CD14-positive monocyte (primary cell): Measurements from ENCODE around the gene RRBP1. TPM values are rescaled to one million over a fixed set of nuclear protein-coding genes. Genes with fewer than 3 reads are reported as not detected.

Experiments
- DNase-seq, 3 donors: peaks; one replicate each; pipeline ENCODE4 v3.0.0-alpha.2; 2011 to 2022
- H2AFZ ChIP-seq: 2 replicates; pipeline ENCODE4 v1.6.0; 2012; ENCODE audit warnings: mild to moderate bottlenecking, low read depth, low read length, inconsistent platforms; ENCODE audit not compliant: insufficient read depth, poor library complexity, severe bottlenecking
- H3K27ac ChIP-seq, 2 donors: 1 replicate in 1 of 2; 2 replicates in 1 of 2; pipeline ENCODE4 v1.5.1; 2012 to 2013; ENCODE audit warnings: low read length in 2 of 2, control low read depth in 1 of 2, inconsistent platforms in 1 of 2, low read depth in 1 of 2, mild to moderate bottlenecking in 1 of 2
- H3K27me3 ChIP-seq, 2 donors: one replicate each; pipeline versions ENCODE4 v1.6.0 to v1.6.1; 2011 to 2013; ENCODE audit warnings: low read length in 2 of 2; ENCODE audit not compliant: control insufficient read depth in 2 of 2, insufficient read depth in 2 of 2
- H3K36me3 ChIP-seq, 2 donors: replicated peaks in 1 of 2; 1 replicate in 1 of 2; 2 replicates in 1 of 2; pipeline versions ENCODE4 v1.5.1 to v1.6.1; 2012 to 2013; ENCODE audit warnings: low read length in 2 of 2, control low read depth in 1 of 2, inconsistent platforms in 1 of 2, mild to moderate bottlenecking in 1 of 2; ENCODE audit not compliant: insufficient read depth in 2 of 2, control insufficient read depth in 1 of 2
- H3K4me1 ChIP-seq, 2 donors: 1 replicate in 1 of 2; 2 replicates in 1 of 2; pipeline versions ENCODE4 v1.5.1 to v1.6.1; 2012 to 2013; ENCODE audit warnings: low read length in 2 of 2, control low read depth in 1 of 2, inconsistent platforms in 1 of 2, mild to moderate bottlenecking in 1 of 2, moderate library complexity in 1 of 2; ENCODE audit not compliant: insufficient read depth in 2 of 2, control insufficient read depth in 1 of 2
- H3K4me2 ChIP-seq: replicated peaks from 2 replicates; pipeline ENCODE3; 2012; ENCODE audit warnings: low read length, moderate library complexity, mild to moderate bottlenecking; ENCODE audit not compliant: poor library complexity, severe bottlenecking; ENCODE audit errors: extremely low read depth
- H3K4me3 ChIP-seq, 3 experiments: fragments of 200-600 bp in 1 of 3; sonication (generic) in 1 of 3; replicated peaks in 1 of 3; 1 replicate in 2 of 3; 2 replicates in 1 of 3; pipeline ENCODE4 v1.5.1; 2011 to 2013; ENCODE audit warnings: low read length in 3 of 3, mild to moderate bottlenecking in 3 of 3, control low read depth in 2 of 3, low read depth in 2 of 3, inconsistent platforms in 1 of 3, moderate library complexity in 1 of 3
- H3K79me2 ChIP-seq: 2 replicates; pipeline ENCODE4 v1.6.0; 2012; ENCODE audit warnings: mild to moderate bottlenecking, control low read depth, inconsistent platforms, low read length, moderate library complexity; ENCODE audit not compliant: insufficient read depth
- H3K9ac ChIP-seq: 2 replicates; pipeline ENCODE4 v1.6.0; 2017; ENCODE audit warnings: low read length, mild to moderate bottlenecking; ENCODE audit not compliant: insufficient read depth, poor library complexity, severe bottlenecking
- H3K9me3 ChIP-seq, 2 donors: replicated peaks in 1 of 2; 1 replicate in 1 of 2; 2 replicates in 1 of 2; pipeline versions ENCODE4 v1.5.1 to v1.6.1; 2012 to 2013; ENCODE audit warnings: low read length in 2 of 2, control low read depth in 1 of 2; ENCODE audit not compliant: control insufficient read depth in 1 of 2, insufficient read depth in 1 of 2
- H4K20me1 ChIP-seq: 2 replicates; pipeline ENCODE4 v1.6.0; 2012; ENCODE audit warnings: mild to moderate bottlenecking, low read length, control low read depth, moderate library complexity; ENCODE audit not compliant: insufficient read depth
- H3K27ac Mint-ChIP-seq, 7 donors: one replicate each; pipeline ENCODE4 v1.8.0; 2020; ENCODE audit warnings: mild to moderate bottlenecking in 7 of 7, mixed read lengths in 7 of 7, moderate library complexity in 6 of 7, inconsistent platforms in 2 of 7
- H3K27me3 Mint-ChIP-seq, 3 donors: one replicate each; pipeline ENCODE4 v1.8.0; 2021 to 2022; ENCODE audit warnings: low read depth in 3 of 3, mild to moderate bottlenecking in 3 of 3, mixed read lengths in 3 of 3, moderate library complexity in 3 of 3, inconsistent platforms in 1 of 3
- H3K36me3 Mint-ChIP-seq, 2 donors: one replicate each; pipeline ENCODE4 v1.8.0; 2020; ENCODE audit warnings: mixed read lengths in 2 of 2, inconsistent platforms in 1 of 2, mild to moderate bottlenecking in 1 of 2
- H3K4me1 Mint-ChIP-seq: one replicate; pipeline ENCODE4 v1.8.0; 2020; ENCODE audit warnings: mild to moderate bottlenecking, mixed read lengths
- H3K4me3 Mint-ChIP-seq, 2 donors: one replicate each; pipeline ENCODE4 v1.8.0; 2020; ENCODE audit warnings: mild to moderate bottlenecking in 2 of 2, mixed read lengths in 2 of 2, moderate library complexity in 1 of 2
- H3K9me3 Mint-ChIP-seq, 7 donors: one replicate each; pipeline ENCODE4 v1.8.0; 2020 to 2022; ENCODE audit warnings: mixed read lengths in 7 of 7, mild to moderate bottlenecking in 6 of 7, moderate library complexity in 6 of 7, inconsistent platforms in 2 of 7
- WGBS: methylation state at CpG from one replicate; pipeline ENCODE4 v1.1.5; 2013; ENCODE audit warnings: missing lambda C conversion rate; ENCODE audit not compliant: insufficient coverage; 5-methylcytosine and 5-hydroxymethylcytosine counted together
- intact Hi-C, 2 donors: fragments of 100-400 bp; cut with micrococcal nuclease; formaldehyde crosslinking; loops; one replicate each; pipeline versions ENCODE4 v1.15.0 to v1.15.1; 2023
- polyA plus RNA-seq, 3 donors: library from polyadenylated mRNA; depleted of rRNA in 1 of 3; unstranded in 2 of 3; stranded (reverse) in 1 of 3; fragments of 300-500 nt in 2 of 3; fragments of >200 nt in 1 of 3; fragmentation: Illumina TruSeq in 2 of 3; gene quantifications; 1 replicate in 2 of 3; 2 replicates in 1 of 3; pipeline ENCODE4 v1.2.3, GENCODE V29; 2012 to 2021
- TF ChIP-seq, protein P1 (sequence below): fragments of 200-600 bp; IDR thresholded peaks from one replicate; pipeline ENCODE4 v1.8.0; 2022; ENCODE audit warnings: antibody characterized with exemption, mild to moderate bottlenecking

Gene RRBP1
- polyA plus RNA-seq, 3 donors: 4.7 to 22.2 (median 7.5) TPM

DNA sequence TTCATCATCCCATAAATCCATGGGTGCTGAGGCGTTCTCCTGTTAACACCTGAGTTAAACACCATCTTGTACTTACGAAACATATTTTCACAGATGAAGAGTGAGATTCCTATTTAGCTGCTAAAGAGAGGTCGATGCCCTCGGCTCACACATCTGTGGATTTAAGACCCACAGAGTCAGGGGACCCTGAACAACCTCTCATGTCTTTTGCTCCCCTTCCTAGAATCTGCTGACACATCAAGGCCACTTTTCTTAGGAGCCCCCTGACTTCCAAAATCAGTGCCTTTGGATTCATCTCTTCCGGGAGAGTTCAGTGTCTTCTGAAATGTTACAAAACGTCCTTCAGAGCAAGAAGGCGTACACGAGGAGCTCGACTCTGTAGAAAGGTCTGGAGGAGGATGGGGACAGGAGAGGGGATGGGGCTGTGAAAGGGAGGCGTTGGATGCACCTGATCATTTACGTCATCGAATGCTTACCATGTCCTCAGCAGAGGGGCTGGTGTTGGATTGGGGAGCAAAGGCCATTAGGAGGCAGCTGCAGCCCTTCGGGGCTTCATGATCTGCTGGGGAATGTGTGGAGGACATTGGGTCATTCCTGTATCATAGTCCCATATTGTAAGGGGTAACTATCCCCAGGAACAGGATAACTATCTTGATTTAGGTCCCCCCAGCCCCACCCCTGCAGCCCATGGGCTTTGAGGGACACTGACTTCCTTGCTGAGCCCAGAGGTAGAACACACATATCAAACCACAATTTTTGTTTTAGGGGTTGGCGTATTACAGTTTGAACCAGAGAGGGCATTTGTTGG, 40.7 kb upstream of the RRBP1 start:
- no peak overlapping the region for H3K9ac ChIP-seq
- H4K20me1 ChIP-seq: no peaks in the 10 kb centered on the region
- no peaks in the 10 kb centered on the region for H3K4me1 ChIP-seq
- Mint-ChIP-seq H3K4me3 (no peak overlapping the region), H3K27me3 (peaks cover 9 to 10% (median 10%) of the 10 kb centered on the region in 3 donors), H3K36me3 (no peaks in the 10 kb centered on the region), H3K9me3 (no peaks in the 10 kb centered on the region), H3K4me1 (no peaks in the 10 kb centered on the region), H3K27ac (no peak overlapping the region)
- 91% methylated on average over 10 of the region's 14 CpGs for WGBS
- no peaks in the 10 kb centered on the region for H3K27me3 ChIP-seq
- no peak overlapping the region for H3K27ac ChIP-seq
- no peak overlapping the region for H2AFZ ChIP-seq
- DNase-seq: no peak
- no peaks in the 10 kb centered on the region for H3K36me3 ChIP-seq
- intact Hi-C loops: no loop called here
- no peaks in the 10 kb centered on the region for H3K79me2 ChIP-seq
- H3K4me2 ChIP-seq: no peak overlapping the region
- H3K9me3 ChIP-seq: no peaks in the 10 kb centered on the region
- no peak overlapping the region for H3K4me3 ChIP-seq
- TF ChIP-seq, protein P1, sequence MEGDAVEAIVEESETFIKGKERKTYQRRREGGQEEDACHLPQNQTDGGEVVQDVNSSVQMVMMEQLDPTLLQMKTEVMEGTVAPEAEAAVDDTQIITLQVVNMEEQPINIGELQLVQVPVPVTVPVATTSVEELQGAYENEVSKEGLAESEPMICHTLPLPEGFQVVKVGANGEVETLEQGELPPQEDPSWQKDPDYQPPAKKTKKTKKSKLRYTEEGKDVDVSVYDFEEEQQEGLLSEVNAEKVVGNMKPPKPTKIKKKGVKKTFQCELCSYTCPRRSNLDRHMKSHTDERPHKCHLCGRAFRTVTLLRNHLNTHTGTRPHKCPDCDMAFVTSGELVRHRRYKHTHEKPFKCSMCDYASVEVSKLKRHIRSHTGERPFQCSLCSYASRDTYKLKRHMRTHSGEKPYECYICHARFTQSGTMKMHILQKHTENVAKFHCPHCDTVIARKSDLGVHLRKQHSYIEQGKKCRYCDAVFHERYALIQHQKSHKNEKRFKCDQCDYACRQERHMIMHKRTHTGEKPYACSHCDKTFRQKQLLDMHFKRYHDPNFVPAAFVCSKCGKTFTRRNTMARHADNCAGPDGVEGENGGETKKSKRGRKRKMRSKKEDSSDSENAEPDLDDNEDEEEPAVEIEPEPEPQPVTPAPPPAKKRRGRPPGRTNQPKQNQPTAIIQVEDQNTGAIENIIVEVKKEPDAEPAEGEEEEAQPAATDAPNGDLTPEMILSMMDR: no peak

DNA sequence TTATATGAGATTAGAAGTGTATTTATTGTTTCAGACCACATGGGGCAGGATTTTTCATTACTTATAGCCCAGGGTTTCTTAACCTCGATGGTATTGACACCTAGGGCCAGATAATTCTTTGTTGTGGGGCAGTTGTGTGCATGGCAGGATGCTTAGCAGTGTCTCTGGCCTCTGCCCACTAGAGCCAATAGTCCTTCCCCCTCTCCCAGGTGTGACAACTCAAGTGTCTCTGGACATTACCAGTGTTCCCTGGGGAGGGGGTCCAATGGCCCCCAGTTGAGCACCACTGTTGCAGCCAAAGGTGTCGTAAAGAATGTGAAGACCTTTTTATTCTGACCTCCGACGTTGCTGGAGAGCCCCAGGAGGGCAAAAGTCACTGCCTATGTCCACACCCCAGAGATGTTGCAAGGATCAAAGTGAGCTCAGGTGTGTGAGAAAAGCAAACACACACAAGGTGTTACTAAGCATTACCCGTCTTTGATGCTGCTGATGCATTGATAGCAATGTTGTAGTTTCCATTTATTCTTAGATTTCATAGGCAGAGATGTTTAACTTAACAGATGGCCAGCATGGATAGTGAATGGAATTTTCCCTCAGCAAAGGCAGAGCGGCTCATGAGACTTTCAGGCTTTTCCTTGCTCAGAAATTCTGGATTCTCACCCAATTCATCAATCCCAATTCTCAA, 39.9 kb upstream of the RRBP1 start:
- H3K9ac ChIP-seq: no peak overlapping the region
- H3K9me3 ChIP-seq: no peaks in the 10 kb centered on the region
- Mint-ChIP-seq H3K27me3 (peaks cover 9 to 10% (median 10%) of the 10 kb centered on the region in 3 donors), H3K4me3 (no peak overlapping the region), H3K4me1 (no peaks in the 10 kb centered on the region), H3K36me3 (no peaks in the 10 kb centered on the region), H3K9me3 (no peaks in the 10 kb centered on the region), H3K27ac (no peak overlapping the region)
- H4K20me1 ChIP-seq: no peaks in the 10 kb centered on the region
- H3K27ac ChIP-seq: no peak overlapping the region
- WGBS: 52% methylated on average over 3 of the region's 6 CpGs
- H3K36me3 ChIP-seq: no peaks in the 10 kb centered on the region
- H3K4me3 ChIP-seq: no peak overlapping the region
- TF ChIP-seq, protein P1: no peak
- no peaks in the 10 kb centered on the region for H3K4me1 ChIP-seq
- no peaks in the 10 kb centered on the region for H3K79me2 ChIP-seq
- H3K27me3 ChIP-seq: no peaks in the 10 kb centered on the region
- no peak overlapping the region for H3K4me2 ChIP-seq
- H2AFZ ChIP-seq: no peak overlapping the region
- DNase-seq: no peak
- intact Hi-C loops: no loop called here
